ENCODE measurements around the gene UNC13C. TPM values are rescaled to one million over a fixed set of nuclear protein-coding genes. Genes with fewer than 3 reads are reported as not detected.

Gene UNC13C
- total RNA-seq, 4 donors from 2014 or later: 0.17 to 0.44 TPM; not detected in 2

DNA sequence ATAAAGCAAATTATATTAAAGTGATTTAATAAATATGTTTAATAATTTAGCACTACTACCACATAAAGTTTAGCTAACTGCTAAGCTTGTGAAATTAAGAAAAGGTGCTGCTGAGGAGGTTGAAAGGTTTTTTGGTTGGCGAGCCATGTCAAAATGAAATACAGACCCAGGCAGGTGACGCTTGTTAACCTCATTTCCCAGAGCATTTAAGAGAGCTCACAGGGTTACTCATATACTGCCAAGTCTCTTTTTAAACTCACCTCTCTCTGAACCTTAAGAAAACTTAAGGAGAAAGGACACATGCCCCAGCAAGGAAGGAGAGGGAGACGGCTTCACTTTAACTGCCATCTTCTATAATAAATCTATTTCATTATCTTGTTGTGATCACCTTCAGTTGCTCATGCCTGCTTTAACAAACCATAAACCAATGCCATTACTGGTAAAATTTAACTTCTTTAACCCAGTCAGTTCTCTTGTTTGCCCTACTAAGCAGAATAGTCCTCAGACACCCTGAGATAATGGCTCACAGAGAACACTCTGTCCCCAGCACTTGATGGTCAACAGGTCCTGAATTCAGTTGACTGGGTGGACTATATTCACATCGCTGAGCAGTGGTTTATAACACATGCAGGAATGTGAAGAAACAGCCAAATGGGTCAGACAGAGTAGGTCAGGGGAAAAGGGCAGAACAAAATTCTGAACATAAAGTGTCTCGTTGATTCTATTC is 540.1 kb downstream of the UNC13C start:
- TF ChIP-seq, protein P1, sequence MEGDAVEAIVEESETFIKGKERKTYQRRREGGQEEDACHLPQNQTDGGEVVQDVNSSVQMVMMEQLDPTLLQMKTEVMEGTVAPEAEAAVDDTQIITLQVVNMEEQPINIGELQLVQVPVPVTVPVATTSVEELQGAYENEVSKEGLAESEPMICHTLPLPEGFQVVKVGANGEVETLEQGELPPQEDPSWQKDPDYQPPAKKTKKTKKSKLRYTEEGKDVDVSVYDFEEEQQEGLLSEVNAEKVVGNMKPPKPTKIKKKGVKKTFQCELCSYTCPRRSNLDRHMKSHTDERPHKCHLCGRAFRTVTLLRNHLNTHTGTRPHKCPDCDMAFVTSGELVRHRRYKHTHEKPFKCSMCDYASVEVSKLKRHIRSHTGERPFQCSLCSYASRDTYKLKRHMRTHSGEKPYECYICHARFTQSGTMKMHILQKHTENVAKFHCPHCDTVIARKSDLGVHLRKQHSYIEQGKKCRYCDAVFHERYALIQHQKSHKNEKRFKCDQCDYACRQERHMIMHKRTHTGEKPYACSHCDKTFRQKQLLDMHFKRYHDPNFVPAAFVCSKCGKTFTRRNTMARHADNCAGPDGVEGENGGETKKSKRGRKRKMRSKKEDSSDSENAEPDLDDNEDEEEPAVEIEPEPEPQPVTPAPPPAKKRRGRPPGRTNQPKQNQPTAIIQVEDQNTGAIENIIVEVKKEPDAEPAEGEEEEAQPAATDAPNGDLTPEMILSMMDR (IDR thresholded peaks at IDR 0.05; ENCODE audit: low read depth): no peak

DNA sequence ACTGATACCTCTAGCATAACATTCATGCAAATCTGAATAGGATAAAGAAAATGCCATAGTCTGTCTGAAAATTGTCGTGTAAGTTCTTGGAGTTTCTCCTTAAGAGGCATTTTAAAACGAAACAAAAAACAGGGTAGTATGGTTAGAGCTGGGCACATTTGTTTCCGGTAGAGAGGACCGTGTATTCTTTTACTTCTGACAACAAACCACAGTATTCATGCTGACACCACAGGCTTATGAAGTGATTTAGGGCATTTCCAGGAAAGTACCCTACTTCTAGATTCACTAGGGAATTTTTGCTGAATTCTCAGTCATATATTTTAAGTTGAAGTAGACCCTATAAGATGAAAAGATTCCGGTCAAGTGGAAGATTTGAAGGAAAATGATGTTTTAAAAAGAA is 541.3 kb downstream of the UNC13C start:
- TF ChIP-seq, protein P1 (IDR thresholded peaks at IDR 0.05; ENCODE audit: low read depth): no peak

- TF ChIP-seq, protein P1 (IDR thresholded peaks at IDR 0.05; ENCODE audit: low read depth): no peak
These were observed 542.4 kb downstream of the UNC13C start for GRCh38 chr15:54520616-54521015.

- TF ChIP-seq, protein P1 (IDR thresholded peaks at IDR 0.05; ENCODE audit: low read depth): no peak
These were observed 543.0 kb downstream of the UNC13C start for GRCh38 chr15:54521206-54521605.

DNA sequence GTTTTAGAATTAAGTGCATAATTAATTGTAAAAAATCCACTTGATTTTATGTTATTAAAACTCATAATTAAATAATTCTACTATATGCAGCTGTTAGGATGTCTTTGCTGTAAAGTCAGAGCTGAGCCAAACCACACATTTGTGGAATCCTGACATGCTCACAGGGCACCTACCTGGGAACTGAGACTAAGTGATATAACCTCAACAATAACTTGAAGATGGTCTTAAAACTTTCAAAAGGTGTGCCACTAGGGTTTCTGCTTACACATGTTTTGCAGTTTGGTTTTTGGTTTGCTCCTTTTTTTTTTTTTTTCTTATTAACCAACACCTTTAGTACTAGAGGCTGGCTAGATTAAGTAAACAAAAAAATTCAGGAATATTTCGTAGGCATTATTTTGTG is 549.8 kb downstream of the UNC13C start:
- TF ChIP-seq, protein P1 (IDR thresholded peaks at IDR 0.05; ENCODE audit: low read depth): no peak

DNA sequence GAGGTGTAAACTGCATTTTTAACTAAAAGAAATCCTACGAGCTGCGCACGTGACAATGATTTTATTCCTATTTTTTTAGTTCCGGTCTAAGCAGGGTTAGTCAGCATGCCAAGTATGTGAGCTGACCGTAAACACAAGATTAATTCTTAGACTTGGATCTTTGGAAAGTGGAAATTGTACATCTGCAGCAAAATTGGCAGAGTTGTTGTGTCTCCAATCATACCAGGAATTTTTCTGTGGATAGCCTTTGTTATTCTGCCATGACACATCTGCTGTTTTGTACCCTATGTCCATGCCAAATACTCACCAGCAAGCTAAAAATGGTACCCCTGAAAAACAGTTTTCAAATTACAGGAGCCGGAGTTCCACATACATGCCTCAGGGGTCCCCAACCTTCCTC is 562.5 kb downstream of the UNC13C start:
- TF ChIP-seq, protein P1 (IDR thresholded peaks at IDR 0.05; ENCODE audit: low read depth): no peak

- TF ChIP-seq, protein P1 (IDR thresholded peaks at IDR 0.05; ENCODE audit: low read depth): no peak
These were observed 569.2 kb downstream of the UNC13C start for GRCh38 chr15:54547491-54547890.
